Keratinocyte (primary cell): ENCODE data around the gene JAK1. TPM values are rescaled to one million over a fixed set of nuclear protein-coding genes. Genes with fewer than 3 reads are reported as not detected.

Source experiments
- DNase-seq: peaks from one replicate; pipeline ENCODE4 v3.0.0-alpha.2; 2011; ENCODE audit warnings: low read depth, missing footprints, low spot score
- FAIRE-seq: peaks from 2 replicates; lab custom pipeline; 2011; peaks lifted over from hg19 to GRCh38; lab: Jason Lieb, UNC
- H2AFZ ChIP-seq: 2 replicates; pipeline ENCODE4 v1.6.0; 2012; ENCODE audit warnings: low read length, control low read depth, inconsistent platforms; ENCODE audit not compliant: control insufficient read depth
- H3K27ac ChIP-seq: 2 replicates; pipeline ENCODE4 v1.5.1; 2011; ENCODE audit warnings: low read length; ENCODE audit not compliant: control insufficient read depth, insufficient read depth
- H3K27me3 ChIP-seq: 3 replicates; pipeline ENCODE4 v1.6.0; 2011; ENCODE audit warnings: low read length; ENCODE audit not compliant: control insufficient read depth, insufficient read depth; ENCODE audit errors: extremely low read depth
- H3K36me3 ChIP-seq, 2 experiments: 2 replicates in 1 of 2; 3 replicates in 1 of 2; pipeline ENCODE4 v1.5.1; 2011; ENCODE audit warnings: low read length in 2 of 2, mild to moderate bottlenecking in 1 of 2; ENCODE audit not compliant: control insufficient read depth in 2 of 2, insufficient read depth in 2 of 2; ENCODE audit errors: extremely low read depth in 1 of 2
- H3K4me1 ChIP-seq: 3 replicates; pipeline ENCODE4 v1.5.1; 2011; ENCODE audit warnings: low read length; ENCODE audit not compliant: control insufficient read depth, insufficient read depth; ENCODE audit errors: extremely low read depth
- H3K4me2 ChIP-seq: 3 replicates; pipeline ENCODE4 v1.6.0; 2011; ENCODE audit warnings: low read depth, low read length; ENCODE audit not compliant: control insufficient read depth, insufficient read depth; ENCODE audit errors: extremely low read depth
- H3K4me3 ChIP-seq, 3 experiments: fragments of 200-600 bp in 1 of 3; sonication (generic) in 1 of 3; 2 replicates in 2 of 3; 3 replicates in 1 of 3; pipeline ENCODE4 v1.5.1; 2011 to 2016; ENCODE audit warnings: low read length in 3 of 3, mild to moderate bottlenecking in 3 of 3, control low read depth in 2 of 3, inconsistent platforms in 1 of 3, low read depth in 1 of 3, mixed read lengths in 1 of 3, mixed run types in 1 of 3, moderate library complexity in 1 of 3; ENCODE audit not compliant: control insufficient read depth in 2 of 3, insufficient read depth in 2 of 3; ENCODE audit errors: extremely low read depth in 1 of 3
- H3K79me2 ChIP-seq: 2 replicates; pipeline ENCODE4 v1.6.0; 2012; ENCODE audit warnings: low read length; ENCODE audit not compliant: control insufficient read depth, insufficient read depth
- H3K9ac ChIP-seq: 3 replicates; pipeline ENCODE4 v1.6.0; 2011; ENCODE audit warnings: low read length; ENCODE audit not compliant: control insufficient read depth, insufficient read depth; ENCODE audit errors: extremely low read depth
- H3K9me1 ChIP-seq: 3 replicates; pipeline ENCODE4 v1.6.0; 2011; ENCODE audit warnings: low read length; ENCODE audit not compliant: control insufficient read depth, insufficient read depth; ENCODE audit errors: extremely low read depth
- H3K9me3 ChIP-seq: 2 replicates; pipeline ENCODE4 v1.5.1; 2012; ENCODE audit warnings: low read depth, low read length; ENCODE audit not compliant: control insufficient read depth
- H4K20me1 ChIP-seq: 3 replicates; pipeline ENCODE4 v1.6.0; 2011; ENCODE audit warnings: low read length; ENCODE audit not compliant: control insufficient read depth, insufficient read depth; ENCODE audit errors: extremely low read depth
- EZH2 ChIP-seq: IDR thresholded peaks from one replicate; pipeline ENCODE4 v1.6.1; 2012; ENCODE audit warnings: inconsistent platforms, mild to moderate bottlenecking, low read length, moderate library complexity
- dilution Hi-C: fragments of 300-500 bp; cut with MboI; formaldehyde crosslinking; loops from one replicate; pipeline ENCODE4 v1.7.0; 2020; ENCODE audit warnings: low sequenced_read_pairs; ENCODE audit not compliant: extremely low pct_ligation_motif_present
- polyA plus RNA-seq, 5 experiments: library from polyadenylated mRNA; depleted of rRNA in 3 of 5; stranded (reverse) in 3 of 5; stranded (forward) in 1 of 5; unstranded in 1 of 5; fragments of >200 nt; gene quantifications; 1 replicate in 1 of 5; 2 replicates in 3 of 5; 3 replicates in 1 of 5; pipeline versions ENCODE4 v1.2.1 to v1.2.3, GENCODE V29; 2011 to 2012; ENCODE audit warnings: missing spikeins in 2 of 5, low read depth in 1 of 5, low replicate concordance in 1 of 5
- TF ChIP-seq, protein P1 (sequence below), 3 experiments: IDR thresholded peaks in 1 of 3; conservative IDR thresholded peaks in 1 of 3; optimal IDR thresholded peaks in 1 of 3; 2 replicates in 2 of 3; 3 replicates in 1 of 3; pipeline versions ENCODE3 to v1.5.1; 2011; ENCODE audit warnings: low read length in 3 of 3, mild to moderate bottlenecking in 3 of 3, moderate library complexity in 2 of 3, control low read depth in 1 of 3, inconsistent platforms in 1 of 3; ENCODE audit not compliant: insufficient read depth in 2 of 3; ENCODE audit errors: extremely low read depth in 1 of 3

Gene JAK1
- polyA plus RNA-seq, 1 donor (not counting 4 experiments of a cell fraction or from before 2014, with no cell fraction given) = 50.9 TPM

DNA sequence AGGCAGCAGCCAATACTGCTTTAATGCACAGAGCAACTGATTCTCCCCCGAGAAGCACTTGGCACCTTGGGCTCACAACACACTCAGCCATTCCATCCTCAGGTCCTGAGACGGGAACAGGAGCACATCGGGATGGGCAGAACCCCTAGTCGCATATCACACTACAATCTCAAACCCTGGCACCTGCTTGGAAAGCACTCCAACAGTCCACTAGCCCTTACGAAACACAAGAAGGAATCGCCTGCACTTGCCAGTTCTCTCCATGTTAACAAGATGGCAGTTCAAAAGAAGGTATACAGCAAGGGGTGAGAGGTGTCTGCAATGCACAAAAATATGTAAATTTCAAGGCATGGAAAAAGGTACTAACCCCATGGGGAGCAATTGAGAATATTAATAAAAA, 21.4 kb downstream of the JAK1 start:
- no peaks in the 10 kb centered on the region for H3K9me3 ChIP-seq
- H3K36me3 ChIP-seq = no peaks in the 10 kb centered on the region
- H3K9me1 ChIP-seq = no peaks in the 10 kb centered on the region
- H3K9ac ChIP-seq = no peak overlapping the region
- FAIRE-seq (no peak), DNase-seq (no peak)
- H3K4me3 ChIP-seq = no peak overlapping the region
- no peak for TF ChIP-seq EZH2
- TF ChIP-seq, protein P1, sequence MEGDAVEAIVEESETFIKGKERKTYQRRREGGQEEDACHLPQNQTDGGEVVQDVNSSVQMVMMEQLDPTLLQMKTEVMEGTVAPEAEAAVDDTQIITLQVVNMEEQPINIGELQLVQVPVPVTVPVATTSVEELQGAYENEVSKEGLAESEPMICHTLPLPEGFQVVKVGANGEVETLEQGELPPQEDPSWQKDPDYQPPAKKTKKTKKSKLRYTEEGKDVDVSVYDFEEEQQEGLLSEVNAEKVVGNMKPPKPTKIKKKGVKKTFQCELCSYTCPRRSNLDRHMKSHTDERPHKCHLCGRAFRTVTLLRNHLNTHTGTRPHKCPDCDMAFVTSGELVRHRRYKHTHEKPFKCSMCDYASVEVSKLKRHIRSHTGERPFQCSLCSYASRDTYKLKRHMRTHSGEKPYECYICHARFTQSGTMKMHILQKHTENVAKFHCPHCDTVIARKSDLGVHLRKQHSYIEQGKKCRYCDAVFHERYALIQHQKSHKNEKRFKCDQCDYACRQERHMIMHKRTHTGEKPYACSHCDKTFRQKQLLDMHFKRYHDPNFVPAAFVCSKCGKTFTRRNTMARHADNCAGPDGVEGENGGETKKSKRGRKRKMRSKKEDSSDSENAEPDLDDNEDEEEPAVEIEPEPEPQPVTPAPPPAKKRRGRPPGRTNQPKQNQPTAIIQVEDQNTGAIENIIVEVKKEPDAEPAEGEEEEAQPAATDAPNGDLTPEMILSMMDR (optimal IDR thresholded peaks at IDR 0.05 in 1 of 3, IDR thresholded peaks at IDR 0.05 in 1 of 3, conservative IDR thresholded peaks at IDR 0.05 in 1 of 3; ENCODE audit: extremely low read depth in 1 of 3, insufficient read depth in 2 of 3, low read length in 3 of 3) = no peak
- dilution Hi-C loops = no loop called here
- no peak overlapping the region for H3K27ac ChIP-seq
- no peaks in the 10 kb centered on the region for H4K20me1 ChIP-seq
- H3K4me2 ChIP-seq = no peak overlapping the region
- no peaks in the 10 kb centered on the region for H3K27me3 ChIP-seq
- peaks cover 55% of the 10 kb centered on the region for H3K79me2 ChIP-seq
- H2AFZ ChIP-seq = no peak overlapping the region
- peaks cover 17% of the 10 kb centered on the region for H3K4me1 ChIP-seq

DNA sequence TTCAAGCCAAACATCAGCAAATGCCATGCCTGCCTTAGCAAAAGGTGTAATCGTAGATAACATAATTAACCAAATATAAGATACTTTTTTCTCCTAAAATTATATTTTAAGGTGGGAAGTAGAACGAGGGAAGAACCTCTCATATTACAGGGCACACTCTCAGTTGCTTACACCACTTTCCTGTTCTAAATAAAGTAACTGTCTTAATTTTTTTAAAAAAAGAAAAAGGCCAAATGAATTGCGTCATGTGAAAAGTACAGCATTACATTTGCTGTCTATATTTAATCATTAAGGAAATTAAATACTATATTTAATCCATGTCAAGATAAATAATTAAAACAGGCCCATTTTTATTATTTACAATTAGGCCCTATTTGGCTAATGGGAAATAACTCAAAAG, 23.7 kb downstream of the JAK1 start:
- Histone ChIP-seq H3K27ac (no peak overlapping the region), H3K36me3 (no peaks in the 10 kb centered on the region), H3K9me3 (no peaks in the 10 kb centered on the region), H3K4me1 (peaks cover 5% of the 10 kb centered on the region), H3K79me2 (peaks cover 55% of the 10 kb centered on the region), H3K9ac (no peak overlapping the region), H2AFZ (no peak overlapping the region), H3K4me3 (no peak overlapping the region), H4K20me1 (no peaks in the 10 kb centered on the region), H3K27me3 (no peaks in the 10 kb centered on the region), H3K4me2 (no peak overlapping the region), H3K9me1 (no peaks in the 10 kb centered on the region)
- no peak for DNase-seq
- dilution Hi-C loops = no loop called here
- no peak for FAIRE-seq
- TF ChIP-seq, protein P1 (optimal IDR thresholded peaks at IDR 0.05 in 1 of 3, IDR thresholded peaks at IDR 0.05 in 1 of 3, conservative IDR thresholded peaks at IDR 0.05 in 1 of 3; ENCODE audit: extremely low read depth in 1 of 3, insufficient read depth in 2 of 3, low read length in 3 of 3) = no peak
- TF ChIP-seq EZH2 = no peak
